Stimulated activated CD8-positive, alpha-beta memory T cell treated with anti-CD3 and anti-CD28 coated beads, Interleukin-4, amount 100 ng/mL, for 4 hours (primary cell): ENCODE data around the gene PLXNA3.
A peak's percentile ranks its signal among the peaks of the same experiment; 100 is the strongest.

Source experiments
- DNase-seq, 2 donors: peaks; one replicate each; pipeline ENCODE4 v3.0.0-alpha.2; 2020; ENCODE audit warnings: low read depth in 2 of 2, low spot score in 1 of 2

PLXNA3 gene

DNA sequence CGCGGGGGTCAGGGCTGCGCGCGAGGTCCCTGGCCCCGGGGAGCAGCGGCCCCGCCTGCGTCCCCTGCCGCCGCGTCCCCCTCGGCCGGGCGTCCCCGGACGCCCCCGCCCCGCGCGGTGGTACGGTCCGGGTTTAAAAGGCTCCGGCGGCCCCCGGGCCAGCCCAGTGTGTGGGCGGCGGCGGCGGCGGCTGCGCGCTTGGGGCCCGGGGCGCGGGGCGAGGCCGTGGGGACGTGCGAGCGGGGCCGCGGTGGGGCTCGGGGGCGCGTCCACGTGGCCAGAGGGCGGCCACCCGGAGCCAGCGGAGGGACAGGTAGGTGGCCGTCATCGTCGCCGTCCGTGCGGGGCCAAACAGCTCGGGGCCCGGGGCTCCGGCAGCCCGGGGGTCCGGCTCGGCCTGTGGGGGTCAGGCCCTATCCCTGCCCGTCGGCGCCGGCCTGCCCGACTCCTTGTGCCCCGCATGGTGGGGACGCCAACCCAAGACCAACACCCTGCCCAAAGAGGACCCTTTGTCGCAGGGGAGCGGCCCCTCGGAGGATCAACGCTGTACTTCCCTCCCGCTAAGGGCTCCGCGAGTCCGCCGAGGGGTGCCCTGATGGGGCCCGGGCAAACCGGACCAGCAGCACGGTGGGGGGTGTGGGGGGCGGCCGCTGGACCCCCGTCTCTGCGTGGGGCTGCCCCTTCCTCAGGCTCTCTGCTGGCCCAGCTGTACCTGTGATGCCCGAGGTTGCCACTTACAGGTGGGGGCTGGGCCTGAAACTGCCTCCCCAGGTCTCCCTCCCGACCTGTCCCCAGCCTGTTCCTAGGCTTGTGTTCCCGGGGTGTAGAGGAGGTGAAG, at the start of gene PLXNA3:
Gene PLXNA3 (plus strand): TSS at position 166 of the 838 bp plus-strand sequence. CDS start 1,903 bp downstream, outside the sequence.
- peak in 1 of 2 donors; percentile 28 for DNase-seq

DNA sequence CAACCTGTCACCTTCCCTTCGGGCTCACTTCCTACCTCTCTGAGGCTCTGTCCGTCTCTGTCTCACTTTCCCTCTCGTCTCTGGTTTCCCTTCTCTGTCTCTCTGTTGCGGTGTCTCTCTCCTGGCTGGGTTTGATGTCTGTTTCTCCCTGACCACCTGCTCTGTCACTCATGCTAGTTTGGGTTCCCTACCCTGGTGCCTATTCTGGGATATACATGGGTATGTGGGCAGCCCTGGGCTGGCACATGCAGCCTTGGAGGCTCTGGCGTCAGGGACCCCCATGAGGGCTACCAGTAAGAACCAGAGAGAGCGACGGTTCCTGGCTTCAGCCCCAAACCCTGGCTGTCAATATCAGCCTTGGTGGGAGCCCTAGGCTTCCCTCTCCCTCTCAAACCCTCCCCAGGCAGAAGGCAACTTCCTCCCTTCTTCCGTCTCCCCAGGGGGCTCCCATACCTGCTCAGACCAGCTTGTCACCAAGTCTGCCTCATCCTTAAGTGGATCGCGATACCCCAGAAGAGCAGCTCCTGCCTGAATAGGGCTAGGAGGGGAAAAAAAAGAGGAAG, 49.3 kb upstream of the PLXNA3 start:
- no peak for DNase-seq

DNA sequence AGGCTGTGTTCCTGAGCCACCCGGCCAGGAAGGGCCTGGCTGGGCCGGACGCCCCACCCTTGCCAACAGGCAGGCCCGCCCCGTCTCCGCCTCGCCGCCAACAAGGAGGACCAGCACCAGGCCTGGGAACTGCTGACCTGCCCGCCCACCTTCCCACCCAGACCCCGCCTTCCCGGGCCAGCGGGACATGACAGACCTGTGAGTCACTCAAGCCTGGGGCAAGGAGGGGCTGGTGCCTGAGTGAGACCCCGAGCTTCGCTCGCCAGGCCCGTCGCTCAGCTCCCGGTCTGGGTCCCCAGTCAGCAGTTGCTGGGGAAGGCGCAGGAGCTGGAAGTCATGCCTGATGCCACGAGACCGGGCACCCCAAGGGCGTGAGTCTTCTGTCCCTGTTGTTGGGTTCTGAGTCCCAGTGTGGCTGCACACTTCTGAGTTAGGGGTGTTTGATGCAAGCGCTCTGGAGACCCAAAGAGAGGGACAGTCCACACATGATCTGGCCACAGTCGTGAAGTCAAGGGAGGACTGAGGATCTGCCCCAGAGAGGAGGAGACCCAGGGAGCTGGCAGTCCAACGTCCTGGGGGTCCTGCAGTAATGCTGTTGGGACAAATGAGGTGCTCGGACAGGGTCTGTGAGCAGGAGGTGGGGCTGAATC, 48.7 kb upstream of the PLXNA3 start, which contains the start of gene DNASE1L1:
Gene DNASE1L1 (minus strand): TSS at position 33 of the 650 bp plus-strand sequence. CDS start 3,686 bp downstream, outside the sequence.
- no peak for DNase-seq

DNA sequence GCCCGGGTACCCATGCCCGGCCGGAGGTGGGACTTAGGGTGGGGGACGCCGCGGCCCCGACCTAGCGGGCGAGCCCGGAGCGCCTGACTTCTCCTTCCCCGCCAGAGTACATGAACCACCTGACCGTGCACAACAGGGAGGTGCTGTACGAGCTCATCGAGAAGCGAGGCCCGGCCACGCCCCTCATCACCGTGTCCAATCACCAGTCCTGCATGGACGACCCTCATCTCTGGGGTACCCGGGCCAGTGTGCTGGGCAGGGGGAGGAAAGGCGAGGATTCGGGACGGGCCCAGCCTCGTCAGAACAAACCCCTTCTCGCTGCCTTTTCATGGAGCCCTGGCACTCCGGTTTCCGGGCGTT, 46.1 kb upstream of the PLXNA3 start:
- no peak for DNase-seq

DNA sequence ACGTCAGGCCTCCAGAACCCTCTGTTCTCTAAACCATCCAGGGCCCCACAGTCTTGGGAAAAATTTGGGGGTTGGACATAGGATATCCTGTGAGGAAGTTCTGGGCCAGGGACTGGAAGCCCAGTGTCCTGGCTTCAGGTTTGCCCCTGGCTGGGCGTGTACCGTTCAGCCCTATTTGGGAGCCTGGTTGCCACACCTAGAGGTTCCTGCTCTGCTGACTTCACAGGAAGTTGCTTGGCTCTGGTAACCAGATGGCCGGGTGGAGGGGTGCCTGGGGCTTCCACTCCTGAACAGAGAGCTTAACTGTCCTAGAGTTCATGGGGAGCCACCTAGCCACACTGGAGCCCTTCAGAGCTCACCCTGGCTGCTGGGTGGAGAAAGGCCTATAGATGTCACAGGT, 45.6 kb upstream of the PLXNA3 start:
- DNase-seq = no peak

DNA sequence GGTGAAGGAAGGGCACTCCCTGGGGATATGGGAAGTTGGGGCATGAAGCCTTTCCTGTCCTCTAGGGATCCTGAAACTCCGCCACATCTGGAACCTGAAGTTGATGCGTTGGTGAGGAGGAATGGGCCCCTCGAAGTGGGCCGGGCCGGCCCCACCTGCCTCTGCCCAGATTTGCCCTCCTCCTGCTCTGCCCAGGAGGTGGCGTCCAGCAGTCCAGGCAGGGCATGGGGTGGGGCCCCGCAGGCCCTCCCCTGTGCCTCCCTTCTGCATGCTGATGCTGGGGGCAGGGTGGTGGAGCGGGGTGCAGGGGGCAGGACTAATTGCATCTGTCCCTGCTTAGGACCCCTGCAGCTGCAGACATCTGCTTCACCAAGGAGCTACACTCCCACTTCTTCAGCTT, 44.9 kb upstream of the PLXNA3 start:
- no peak for DNase-seq

DNA sequence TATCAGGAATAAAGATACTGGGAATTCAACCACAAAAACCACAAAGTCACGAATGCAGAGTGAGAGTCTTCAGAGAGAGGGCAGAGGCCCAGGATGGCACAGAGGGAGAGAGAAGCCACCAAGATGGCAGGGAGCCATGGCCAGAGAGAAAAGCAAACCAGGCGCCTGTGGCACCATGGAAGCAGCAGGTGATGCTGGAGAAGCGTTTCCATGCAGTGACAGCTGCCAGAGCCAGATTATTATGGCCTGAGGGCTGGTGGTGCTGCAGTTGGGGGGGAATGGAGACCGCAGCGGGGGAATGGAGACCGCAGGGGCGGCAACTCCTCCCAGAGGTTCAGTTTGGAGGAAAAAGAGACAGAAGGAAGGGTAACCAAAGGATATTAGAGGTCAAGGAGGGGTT, 40.9 kb upstream of the PLXNA3 start:
- no peak for DNase-seq

DNA sequence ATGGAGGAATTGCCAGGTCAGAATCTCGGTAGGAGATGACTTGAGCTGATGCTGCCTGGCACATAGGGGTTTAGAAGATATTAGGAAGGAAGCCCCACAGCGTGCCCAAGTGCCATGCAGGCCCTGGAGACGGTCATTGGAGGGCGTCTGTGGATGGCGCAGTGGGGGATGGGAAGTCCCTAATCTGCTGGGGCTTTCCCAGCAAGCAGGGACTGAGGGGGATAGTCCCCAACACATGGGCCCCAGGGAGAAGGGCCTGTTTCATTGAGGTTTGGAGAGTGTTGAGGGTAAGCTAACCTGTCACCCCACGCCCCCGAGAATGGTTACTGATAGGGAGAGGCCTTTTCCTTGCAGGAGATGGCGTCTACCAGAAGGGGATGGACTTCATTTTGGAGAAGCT, 38.9 kb upstream of the PLXNA3 start:
- no peak for DNase-seq

DNA sequence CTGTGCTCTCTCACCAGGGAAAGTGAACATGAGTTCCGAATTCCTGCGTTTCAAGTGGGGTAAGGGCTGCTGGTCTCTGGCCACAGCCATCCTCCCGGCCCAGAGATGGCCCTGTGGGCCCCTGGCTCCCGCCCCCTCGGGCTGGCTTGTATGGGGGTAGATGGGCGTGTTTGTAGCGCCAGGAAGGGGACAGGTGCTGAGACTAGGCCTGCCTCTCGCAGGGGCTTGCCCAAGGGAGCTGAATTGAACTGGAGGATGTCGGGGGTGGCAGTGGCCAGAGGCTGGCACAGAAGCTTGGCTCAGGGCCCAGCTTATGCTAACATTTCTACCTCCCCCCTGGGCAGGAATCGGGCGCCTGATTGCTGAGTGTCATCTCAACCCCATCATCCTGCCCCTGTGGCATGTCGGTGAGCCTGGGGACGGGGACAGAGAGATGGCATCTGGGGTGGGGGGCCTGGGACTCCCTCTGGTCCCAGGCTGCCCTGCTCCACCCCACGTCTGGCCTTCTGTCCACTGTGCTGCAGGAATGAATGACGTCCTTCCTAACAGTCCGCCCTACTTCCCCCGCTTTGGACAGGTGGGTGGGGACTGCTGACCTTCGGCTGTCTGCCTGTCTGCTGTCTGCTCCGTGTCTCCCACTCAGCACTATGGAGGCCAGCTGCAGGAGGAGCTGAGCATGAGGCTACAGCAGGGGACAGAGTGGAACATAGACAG, 38.2 kb upstream of the PLXNA3 start:
- DNase-seq = no peak

DNA sequence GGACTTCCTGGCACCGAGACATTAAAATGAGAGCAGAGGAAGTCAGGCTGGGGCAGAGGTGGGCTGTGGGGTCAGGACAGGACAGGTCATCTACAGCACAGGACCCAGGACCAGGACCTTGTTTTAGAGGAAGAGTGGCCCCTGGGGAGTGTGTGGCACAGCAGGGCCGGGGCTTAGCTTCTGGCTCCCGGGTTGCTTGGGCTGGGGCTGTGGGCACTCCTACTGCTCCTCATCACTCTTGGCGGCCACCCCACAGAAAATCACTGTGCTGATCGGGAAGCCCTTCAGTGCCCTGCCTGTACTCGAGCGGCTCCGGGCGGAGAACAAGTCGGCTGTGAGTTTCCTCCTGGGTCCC, 37.7 kb upstream of the PLXNA3 start:
- no peak for DNase-seq

DNA sequence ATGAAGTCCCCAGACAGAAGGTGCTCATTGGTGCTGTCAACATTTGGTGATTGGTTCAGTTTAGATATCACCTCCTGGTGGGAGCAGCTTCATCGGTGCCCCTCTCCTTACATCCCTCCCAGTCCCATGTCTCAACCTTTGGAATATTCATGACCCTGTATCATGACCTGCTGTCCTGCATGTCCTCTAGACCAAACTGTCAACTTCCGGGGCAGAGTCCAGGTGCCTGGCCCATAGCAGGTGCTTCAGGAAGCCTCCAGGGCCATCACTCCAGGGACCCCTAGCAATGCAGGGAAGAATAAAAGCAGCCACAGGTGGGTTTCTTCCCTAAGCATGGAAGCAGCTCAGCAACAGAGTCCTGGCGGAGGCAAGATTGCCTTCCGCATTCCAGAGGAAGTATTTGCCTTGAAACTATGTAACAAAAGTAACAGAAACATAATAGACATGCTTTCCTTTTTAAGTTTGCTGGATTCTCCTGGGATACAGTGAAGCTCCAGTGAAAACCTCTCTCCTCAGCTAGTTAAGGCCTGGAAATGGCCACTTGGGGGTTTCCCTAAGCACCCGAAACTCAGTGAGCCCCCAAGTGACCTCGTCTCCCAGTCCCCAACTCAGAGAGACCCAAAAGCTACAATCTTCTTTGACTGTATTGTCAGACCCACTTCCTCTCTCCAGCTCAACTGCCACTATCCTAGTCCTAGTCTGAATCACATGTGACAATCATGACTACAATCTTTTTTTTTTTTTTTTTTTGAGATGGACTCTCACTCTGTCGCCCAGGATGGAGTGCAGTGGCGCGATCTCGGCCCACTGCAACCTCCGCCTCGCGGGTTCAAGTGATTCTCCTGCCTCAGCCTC, 30.9 kb upstream of the PLXNA3 start:
- DNase-seq = no peak

DNA sequence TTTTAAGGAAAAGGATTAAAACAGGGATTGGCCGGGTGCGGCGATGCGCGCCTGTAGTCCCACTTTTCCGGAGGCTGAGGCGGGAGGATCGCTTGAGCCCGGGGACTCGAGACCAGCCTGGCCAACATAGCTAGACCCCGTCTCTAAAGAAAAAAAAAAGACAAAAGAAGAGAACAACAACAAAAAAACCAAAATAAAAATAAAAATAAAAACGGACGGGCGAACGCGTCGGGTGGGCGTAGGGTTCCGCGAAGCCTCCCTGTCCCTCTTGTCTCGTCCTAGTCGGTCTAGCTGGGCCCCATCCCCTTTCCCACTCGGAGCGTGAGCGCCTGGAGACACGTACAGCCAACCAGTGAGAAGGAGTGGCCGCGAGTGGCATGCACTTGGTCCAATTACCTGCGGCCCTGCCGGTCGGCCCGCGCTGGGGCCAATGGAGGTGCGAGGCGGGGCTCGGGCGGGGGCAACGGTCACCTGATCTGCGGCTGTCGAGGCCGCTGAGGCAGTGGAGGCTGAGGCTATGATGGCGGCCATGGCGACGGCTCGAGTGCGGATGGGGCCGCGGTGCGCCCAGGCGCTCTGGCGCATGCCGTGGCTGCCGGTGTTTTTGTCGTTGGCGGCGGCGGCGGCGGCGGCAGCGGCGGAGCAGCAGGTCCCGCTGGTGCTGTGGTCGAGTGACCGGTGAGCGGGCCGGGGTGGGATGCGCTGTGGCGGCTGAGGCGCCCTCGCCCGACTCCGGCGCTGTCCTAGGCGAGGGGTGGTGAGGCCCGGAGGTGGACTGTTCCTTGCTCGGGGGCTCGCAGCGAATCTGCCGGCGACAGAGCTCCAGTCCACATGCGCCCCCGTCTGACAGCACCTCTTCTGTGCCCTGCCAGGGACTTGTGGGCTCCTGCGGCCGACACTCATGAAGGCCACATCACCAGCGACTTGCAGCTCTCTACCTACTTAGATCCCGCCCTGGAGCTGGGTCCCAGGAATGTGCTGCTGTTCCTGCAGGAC, 29.6 kb upstream of the PLXNA3 start, which contains the start of gene ATP6AP1:
Gene ATP6AP1 (plus strand): TSS at position 502 of the 996 bp plus-strand sequence. CDS start 16 bp downstream, at position 518.
- peak; percentile 57 to 70 for DNase-seq

DNA sequence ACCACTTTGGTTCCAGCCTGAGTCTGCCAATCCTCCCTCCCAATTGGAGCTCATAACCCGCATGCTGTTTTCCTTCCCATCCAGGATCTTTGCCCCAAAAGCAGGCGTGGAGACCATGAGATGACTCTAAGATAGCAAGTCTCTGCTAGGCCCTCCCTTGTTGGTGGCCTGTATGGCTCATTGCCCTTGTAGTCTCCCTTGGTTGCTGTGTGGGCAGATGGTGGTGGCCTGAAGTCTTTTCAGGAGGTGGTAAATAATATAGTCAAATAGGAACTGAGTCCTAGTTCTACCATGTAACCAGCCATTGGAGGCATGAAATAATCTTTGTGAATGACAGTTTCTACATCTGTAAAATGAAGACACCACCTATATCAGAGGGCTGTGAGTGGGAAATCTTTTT, 28.4 kb upstream of the PLXNA3 start:
- DNase-seq = no peak

DNA sequence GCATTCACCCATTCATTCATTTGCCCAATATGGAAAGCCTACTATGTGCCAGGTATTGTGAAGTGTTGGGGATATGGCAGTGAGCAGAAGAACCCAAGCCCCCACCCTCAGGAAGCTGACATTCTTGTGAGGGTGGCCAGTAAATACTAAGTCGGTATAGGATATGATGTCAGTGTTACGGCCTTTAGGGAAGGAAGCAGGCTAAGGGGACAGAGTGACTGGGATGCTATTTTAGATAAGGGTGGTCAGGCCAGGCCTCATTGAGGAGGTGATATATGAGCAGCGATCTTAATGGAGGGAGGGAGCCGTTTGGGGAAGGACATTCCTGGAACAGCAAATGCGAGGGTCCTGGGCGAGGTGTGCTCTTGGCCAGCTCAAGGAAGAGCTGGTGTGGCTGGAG, 27.6 kb upstream of the PLXNA3 start:
- no peak for DNase-seq

DNA sequence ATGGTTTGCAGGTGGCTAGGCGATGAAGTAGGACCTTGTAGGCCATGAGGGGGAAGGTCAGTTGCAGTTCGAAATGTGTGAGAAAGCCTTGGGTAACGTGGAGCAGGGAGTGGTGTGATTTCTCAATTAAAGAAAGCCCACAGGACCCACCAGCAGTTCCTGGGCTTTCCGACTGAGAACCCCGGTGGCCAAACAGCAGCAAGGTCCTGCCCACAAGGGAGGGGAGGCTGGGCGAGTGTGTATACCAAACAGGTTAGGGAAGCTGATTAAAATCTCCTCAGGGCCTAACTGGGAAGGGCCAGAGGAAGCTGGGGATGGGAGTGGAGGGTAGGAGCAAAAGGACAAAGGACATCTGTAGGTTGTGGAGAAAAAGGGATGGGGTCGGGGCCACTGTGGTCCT, 27.2 kb upstream of the PLXNA3 start:
- no peak for DNase-seq

DNA sequence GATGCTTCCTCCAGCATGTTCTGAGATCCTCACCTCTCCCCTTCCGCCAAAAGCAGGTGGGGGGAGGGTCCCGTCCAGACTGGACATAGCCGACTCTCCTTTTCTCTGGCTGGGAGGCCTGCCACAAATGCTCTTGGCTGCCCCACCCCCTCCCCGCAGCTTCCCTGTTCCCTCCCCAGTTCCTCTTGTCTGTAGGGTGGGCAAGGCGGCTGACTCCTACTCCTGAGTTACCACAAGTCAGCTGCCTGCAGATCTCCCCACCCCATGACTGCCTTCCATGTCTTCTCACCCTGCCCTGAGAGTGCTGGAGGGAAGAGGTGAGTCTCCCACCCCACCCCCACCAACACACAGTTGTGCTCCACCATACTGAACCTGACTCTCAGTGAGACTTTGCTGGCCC, 26.7 kb upstream of the PLXNA3 start:
- DNase-seq = no peak

DNA sequence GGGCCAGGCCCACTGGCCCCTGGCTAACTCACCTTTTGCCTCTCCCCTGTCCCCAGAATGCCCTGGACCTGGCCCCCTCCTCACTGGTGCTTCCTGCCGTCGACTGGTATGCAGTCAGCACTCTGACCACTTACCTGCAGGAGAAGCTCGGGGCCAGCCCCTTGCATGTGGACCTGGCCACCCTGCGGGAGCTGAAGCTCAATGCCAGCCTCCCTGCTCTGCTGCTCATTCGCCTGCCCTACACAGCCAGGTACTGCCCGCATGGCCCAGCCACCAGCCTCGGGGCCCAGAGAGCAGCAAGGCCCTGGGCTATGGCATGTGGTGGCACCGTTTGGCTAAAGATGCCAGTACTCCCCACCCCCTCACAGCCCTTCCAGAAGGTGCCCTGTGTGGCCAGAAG, 25.9 kb upstream of the PLXNA3 start:
- no peak for DNase-seq

DNA sequence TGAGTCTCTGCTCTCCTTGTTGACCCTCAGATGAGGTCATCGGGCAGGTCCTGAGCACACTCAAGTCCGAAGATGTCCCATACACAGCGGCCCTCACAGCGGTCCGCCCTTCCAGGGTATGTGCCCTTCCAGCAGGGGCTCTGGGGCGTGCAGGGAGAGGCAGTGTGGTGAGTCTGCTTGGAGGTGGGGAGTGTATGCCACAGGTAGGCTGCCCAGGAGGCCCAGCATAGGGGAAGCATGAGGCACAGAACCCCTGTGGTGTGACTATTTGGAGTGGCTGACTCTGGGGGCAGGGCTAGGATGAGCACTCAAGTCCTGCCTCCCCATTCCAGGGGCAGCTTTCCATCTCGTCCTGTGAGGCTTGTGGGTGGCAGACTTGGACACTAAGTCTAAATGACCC, 24.5 kb upstream of the PLXNA3 start:
- no peak for DNase-seq

DNA sequence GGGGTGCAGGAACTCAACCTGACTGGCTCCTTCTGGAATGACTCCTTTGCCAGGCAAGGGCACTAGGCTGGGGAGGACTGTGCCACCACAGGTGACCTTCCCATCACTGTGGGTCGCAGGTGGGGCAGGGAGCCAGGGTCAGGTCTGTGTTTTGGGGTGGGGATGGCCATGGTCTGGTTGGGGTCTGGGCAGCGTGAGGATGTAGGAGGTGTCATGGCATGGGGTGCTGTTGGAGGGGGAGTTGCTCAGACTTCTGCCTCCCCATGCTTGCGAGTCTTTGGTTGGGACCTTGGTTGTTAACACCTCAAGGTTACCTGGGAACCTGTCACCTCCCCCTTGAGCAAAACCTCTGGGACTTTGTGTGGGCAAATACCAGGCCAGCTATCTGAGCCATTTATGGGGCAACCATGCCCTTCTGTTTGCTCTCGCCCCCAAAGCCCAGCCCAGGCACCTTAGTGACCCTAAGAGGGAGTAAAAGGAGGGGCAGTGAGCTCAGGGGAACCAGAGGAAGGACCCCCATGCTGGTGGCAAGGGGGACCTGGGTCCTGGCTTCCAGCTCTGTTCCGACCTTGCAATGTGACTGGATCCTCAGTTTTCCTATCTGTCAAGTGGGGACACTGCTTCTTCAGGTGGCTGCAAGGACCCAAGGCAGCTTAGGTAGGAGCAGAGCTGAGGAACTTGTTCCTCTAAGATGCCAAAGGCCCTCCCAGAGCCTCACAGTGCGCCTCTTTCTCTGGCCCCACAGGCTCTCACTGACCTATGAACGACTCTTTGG, 23.5 kb upstream of the PLXNA3 start:
- DNase-seq = no peak
